Fibroblast of lung (primary cell): Measurements from ENCODE around the gene SORBS1. TPM values are rescaled to one million over a fixed set of nuclear protein-coding genes. Genes with fewer than 3 reads are reported as not detected.

ENCODE experiments used
- DNase-seq, 2 donors: peaks; one replicate each; pipeline versions ENCODE4 v3.0.0 to v3.0.0-alpha.2; 2010; ENCODE audit warnings: low read depth in 2 of 2
- H2AFZ ChIP-seq: 2 replicates; pipeline ENCODE4 v1.5.1; 2012; ENCODE audit warnings: low read length, control low read depth, inconsistent platforms
- H3K27ac ChIP-seq: 2 replicates; pipeline ENCODE4 v1.5.1; 2011; ENCODE audit warnings: low read length, control low read depth; ENCODE audit not compliant: insufficient read depth
- H3K27me3 ChIP-seq: 2 replicates; pipeline ENCODE4 v1.5.1; 2011; ENCODE audit warnings: mild to moderate bottlenecking, low read length; ENCODE audit not compliant: control insufficient read depth, insufficient read depth
- H3K36me3 ChIP-seq: 2 replicates; pipeline ENCODE4 v1.5.1; 2011; ENCODE audit warnings: low read length; ENCODE audit not compliant: control insufficient read depth, insufficient read depth
- H3K4me1 ChIP-seq: 2 replicates; pipeline ENCODE4 v1.5.1; 2011; ENCODE audit warnings: low read length; ENCODE audit not compliant: control insufficient read depth, insufficient read depth; ENCODE audit errors: extremely low read depth
- H3K4me2 ChIP-seq: 2 replicates; pipeline ENCODE4 v1.5.1; 2011; ENCODE audit warnings: low read length, control low read depth; ENCODE audit not compliant: insufficient read depth; ENCODE audit errors: extremely low read depth
- H3K4me3 ChIP-seq, 4 experiments: fragments of 200-600 bp in 1 of 4; sonication (generic) in 1 of 4; replicated peaks in 1 of 4; 2 replicates each; pipeline ENCODE4 v1.5.1; 2011 to 2016; ENCODE audit warnings: low read length in 4 of 4, low read depth in 3 of 4, mild to moderate bottlenecking in 3 of 4, control low read depth in 2 of 4, inconsistent platforms in 1 of 4, mixed read lengths in 1 of 4; ENCODE audit not compliant: insufficient read depth in 1 of 4; ENCODE audit errors: control extremely low read depth in 1 of 4
- H3K79me2 ChIP-seq: 2 replicates; pipeline ENCODE4 v1.5.1; 2012; ENCODE audit warnings: mild to moderate bottlenecking, low read length, inconsistent platforms; ENCODE audit not compliant: control insufficient read depth, insufficient read depth
- H3K9ac ChIP-seq: 2 replicates; pipeline ENCODE4 v1.5.1; 2011; ENCODE audit warnings: mild to moderate bottlenecking, low read length, control low read depth; ENCODE audit not compliant: insufficient read depth
- H3K9me3 ChIP-seq: 2 replicates; pipeline ENCODE4 v1.5.1; 2012; ENCODE audit warnings: low read depth, low read length; ENCODE audit not compliant: control insufficient read depth, insufficient read depth
- H4K20me1 ChIP-seq: 2 replicates; pipeline ENCODE4 v1.5.1; 2011; ENCODE audit warnings: low read length; ENCODE audit not compliant: control insufficient read depth, insufficient read depth; ENCODE audit errors: extremely low read depth
- EZH2 ChIP-seq: IDR thresholded peaks from 2 replicates; pipeline ENCODE4 v1.5.1; 2012; ENCODE audit warnings: low read length, control low read depth, mild to moderate bottlenecking; ENCODE audit errors: missing control alignments
- polyA plus RNA-seq, 2 donors: library from polyadenylated mRNA; depleted of rRNA in 1 of 2; stranded (reverse) in 1 of 2; unstranded in 1 of 2; fragments of >200 nt; gene quantifications; 2 replicates each; pipeline ENCODE4 v1.2.1, GENCODE V29; 2011 to 2012; ENCODE audit warnings: missing spikeins in 1 of 2
- total RNA-seq: library from RNA; depleted of rRNA; stranded (reverse); fragments of >200 nt; gene quantifications from 2 replicates; pipeline ENCODE4 v1.2.1, GENCODE V29; 2014
- TF ChIP-seq, protein P1 (sequence below), 2 donors: IDR thresholded peaks in 1 of 2; conservative IDR thresholded peaks in 1 of 2; 1 replicate in 1 of 2; 2 replicates in 1 of 2; pipeline ENCODE4 v1.5.1; 2011 to 2012; ENCODE audit warnings: low read length in 2 of 2, control low read depth in 1 of 2, inconsistent platforms in 1 of 2, low read depth in 1 of 2, mild to moderate bottlenecking in 1 of 2

SORBS1 gene
- total and polyA plus RNA-seq, 2 donors (not counting 1 experiment from before 2014, with no cell fraction given), result 0.33 to 0.50 TPM

DNA sequence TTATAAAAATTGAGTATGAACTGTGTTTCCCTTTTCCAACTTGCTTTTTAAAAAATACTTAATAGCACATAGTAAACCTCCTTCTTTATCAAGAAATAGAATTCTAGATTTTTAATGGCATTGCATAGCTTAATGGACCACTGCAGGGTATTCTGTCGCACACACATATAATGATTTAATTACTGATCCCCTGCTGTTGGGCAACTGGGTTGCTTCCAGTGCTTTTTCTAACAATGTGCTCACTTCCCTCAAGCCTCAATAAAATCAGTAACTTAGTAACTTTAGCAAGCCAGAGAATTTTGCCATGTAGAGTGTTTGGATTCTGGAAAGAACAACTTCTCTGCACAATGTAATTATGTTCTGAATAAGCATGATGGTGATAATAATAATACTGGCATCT lies 221.3 kb downstream of the SORBS1 start:
- no peak overlapping the region for H3K4me2 ChIP-seq
- no peak overlapping the region for H3K9ac ChIP-seq
- no peaks in the 10 kb centered on the region for H3K27me3 ChIP-seq
- no peak overlapping the region for H3K27ac ChIP-seq
- TF ChIP-seq EZH2, result no peak
- TF ChIP-seq, protein P1, sequence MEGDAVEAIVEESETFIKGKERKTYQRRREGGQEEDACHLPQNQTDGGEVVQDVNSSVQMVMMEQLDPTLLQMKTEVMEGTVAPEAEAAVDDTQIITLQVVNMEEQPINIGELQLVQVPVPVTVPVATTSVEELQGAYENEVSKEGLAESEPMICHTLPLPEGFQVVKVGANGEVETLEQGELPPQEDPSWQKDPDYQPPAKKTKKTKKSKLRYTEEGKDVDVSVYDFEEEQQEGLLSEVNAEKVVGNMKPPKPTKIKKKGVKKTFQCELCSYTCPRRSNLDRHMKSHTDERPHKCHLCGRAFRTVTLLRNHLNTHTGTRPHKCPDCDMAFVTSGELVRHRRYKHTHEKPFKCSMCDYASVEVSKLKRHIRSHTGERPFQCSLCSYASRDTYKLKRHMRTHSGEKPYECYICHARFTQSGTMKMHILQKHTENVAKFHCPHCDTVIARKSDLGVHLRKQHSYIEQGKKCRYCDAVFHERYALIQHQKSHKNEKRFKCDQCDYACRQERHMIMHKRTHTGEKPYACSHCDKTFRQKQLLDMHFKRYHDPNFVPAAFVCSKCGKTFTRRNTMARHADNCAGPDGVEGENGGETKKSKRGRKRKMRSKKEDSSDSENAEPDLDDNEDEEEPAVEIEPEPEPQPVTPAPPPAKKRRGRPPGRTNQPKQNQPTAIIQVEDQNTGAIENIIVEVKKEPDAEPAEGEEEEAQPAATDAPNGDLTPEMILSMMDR (conservative IDR thresholded peaks at IDR 0.05 in 1 of 2, IDR thresholded peaks at IDR 0.05 in 1 of 2; ENCODE audit: low read depth in 1 of 2, low read length in 2 of 2), result no peak
- no peaks in the 10 kb centered on the region for H3K79me2 ChIP-seq
- H2AFZ ChIP-seq, result no peak overlapping the region
- H3K36me3 ChIP-seq, result no peaks in the 10 kb centered on the region
- no peaks in the 10 kb centered on the region for H4K20me1 ChIP-seq
- H3K4me1 ChIP-seq, result peaks cover 18% of the 10 kb centered on the region
- no peaks in the 10 kb centered on the region for H3K9me3 ChIP-seq
- no peak for DNase-seq
- H3K4me3 ChIP-seq, result no peak overlapping the region

DNA sequence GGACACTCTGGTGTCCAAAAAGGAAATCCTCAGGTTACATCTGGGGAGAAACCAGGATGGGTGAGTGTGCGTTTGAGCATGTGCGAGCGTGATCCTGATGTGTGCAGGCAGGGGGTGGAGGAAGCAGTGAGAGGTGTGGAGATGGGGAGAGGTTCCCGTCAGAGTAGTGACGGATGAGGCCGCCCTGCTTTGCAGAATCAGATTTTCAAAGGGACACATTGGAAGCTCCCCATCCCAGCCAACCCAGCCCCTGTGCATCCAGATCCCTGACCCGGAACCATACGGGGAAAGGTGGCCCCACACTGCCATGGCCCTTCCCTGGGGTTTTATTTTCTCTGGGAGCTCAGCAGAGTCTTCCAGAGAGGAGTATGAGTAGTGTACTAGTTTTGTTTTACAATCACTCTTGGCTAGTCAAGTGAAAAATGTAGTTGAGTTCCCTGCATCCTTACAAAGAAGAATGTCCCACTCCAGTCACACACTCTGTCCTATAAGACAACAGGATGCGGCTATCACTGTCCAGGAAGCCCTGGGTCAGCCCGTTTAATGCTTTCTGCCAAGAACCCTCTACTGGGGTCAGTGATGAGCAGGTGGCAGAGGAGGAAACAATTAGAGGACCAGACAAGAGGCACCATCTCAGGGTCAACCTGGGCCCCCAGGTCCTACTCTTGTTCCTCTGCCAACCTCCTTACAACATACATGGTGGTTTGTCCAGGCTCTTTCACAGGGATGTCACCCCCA lies 223.6 kb downstream of the SORBS1 start:
- Histone ChIP-seq H2AFZ (no peak overlapping the region), H3K36me3 (no peaks in the 10 kb centered on the region), H4K20me1 (no peaks in the 10 kb centered on the region), H3K4me1 (peaks cover 26% of the 10 kb centered on the region), H3K27ac (no peak overlapping the region), H3K4me2 (no peak overlapping the region), H3K9me3 (no peaks in the 10 kb centered on the region), H3K27me3 (no peaks in the 10 kb centered on the region), H3K9ac (no peak overlapping the region), H3K4me3 (no peak overlapping the region), H3K79me2 (no peaks in the 10 kb centered on the region)
- DNase-seq, result no peak
- no peak for TF ChIP-seq EZH2
- TF ChIP-seq, protein P1 (conservative IDR thresholded peaks at IDR 0.05 in 1 of 2, IDR thresholded peaks at IDR 0.05 in 1 of 2; ENCODE audit: low read depth in 1 of 2, low read length in 2 of 2), result no peak

DNA sequence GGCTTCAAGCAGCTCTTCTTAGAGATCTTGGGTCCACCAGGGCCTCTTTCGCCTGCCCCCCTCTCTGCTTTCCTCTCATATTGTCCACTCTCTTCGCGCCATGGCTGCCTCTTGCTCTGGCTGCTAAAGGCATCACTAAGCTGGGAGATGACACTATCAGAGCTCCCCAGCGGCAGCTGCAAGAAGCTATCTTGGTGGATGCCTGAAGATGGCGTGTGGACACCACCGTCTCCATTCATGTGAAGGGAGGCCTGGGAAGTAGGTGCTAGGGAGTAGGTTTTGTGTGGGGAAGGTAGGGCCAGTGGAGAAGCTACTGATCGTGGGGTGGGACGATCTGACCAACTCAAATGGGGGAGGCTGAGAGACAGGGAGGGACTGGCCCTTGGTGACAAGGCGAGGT lies 224.5 kb downstream of the SORBS1 start:
- Histone ChIP-seq H3K9me3 (no peaks in the 10 kb centered on the region), H3K4me2 (no peak overlapping the region), H3K36me3 (no peaks in the 10 kb centered on the region), H2AFZ (no peak overlapping the region), H3K4me3 (no peak overlapping the region), H3K27me3 (no peaks in the 10 kb centered on the region), H4K20me1 (no peaks in the 10 kb centered on the region), H3K4me1 (peaks cover 20% of the 10 kb centered on the region), H3K79me2 (no peaks in the 10 kb centered on the region), H3K27ac (no peak overlapping the region), H3K9ac (no peak overlapping the region)
- DNase-seq, result no peak
- TF ChIP-seq, protein P1 (conservative IDR thresholded peaks at IDR 0.05 in 1 of 2, IDR thresholded peaks at IDR 0.05 in 1 of 2; ENCODE audit: low read depth in 1 of 2, low read length in 2 of 2), result no peak
- TF ChIP-seq EZH2, result no peak
